Germinal center (tissue), 1 donor: ENCODE results near the gene SPINT1.
"Not testable (repeated sequence)": the region's sequence is repeated elsewhere in the genome, so short reads cannot be mapped to it uniquely, and the experiment has no call there.

Experiments
- DNase-seq: peaks from one replicate; pipeline ENCODE4 v3.0.0; 2012; ENCODE audit warnings: mixed read lengths, low spot score

Gene SPINT1

DNA sequence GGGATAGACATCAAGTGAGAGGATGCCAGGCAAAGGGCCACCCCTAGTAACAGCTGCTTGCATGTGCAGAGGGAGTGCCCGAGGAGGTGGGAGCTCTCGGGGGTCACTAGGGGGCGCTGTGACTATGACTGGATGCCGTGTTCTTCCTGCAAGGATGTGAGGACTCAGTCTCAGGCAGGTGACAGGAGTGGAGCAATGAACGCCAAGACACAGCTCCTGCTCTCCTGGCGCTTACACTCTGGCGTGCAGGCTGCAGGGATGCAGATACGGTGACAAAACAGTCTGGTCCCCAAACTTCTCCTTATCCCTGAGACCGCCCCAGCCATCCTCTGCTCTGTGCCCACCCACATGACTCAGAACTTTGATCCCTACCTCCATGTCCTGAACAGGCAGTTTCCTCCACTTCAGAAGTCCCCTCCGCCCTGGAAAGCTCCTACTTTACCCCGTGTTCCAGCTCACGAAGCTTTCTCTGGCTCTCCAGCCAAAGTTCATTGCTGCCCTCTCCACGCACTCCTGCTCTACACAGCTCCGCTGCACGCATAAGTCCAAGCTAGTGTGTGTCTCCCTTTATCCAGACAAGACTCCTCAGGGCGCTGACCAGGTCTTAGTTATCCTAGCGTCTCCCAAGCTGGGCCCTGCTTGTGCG lies 15.5 kb downstream of the SPINT1 start:
- DNase-seq, result peak; percentile 86

DNA sequence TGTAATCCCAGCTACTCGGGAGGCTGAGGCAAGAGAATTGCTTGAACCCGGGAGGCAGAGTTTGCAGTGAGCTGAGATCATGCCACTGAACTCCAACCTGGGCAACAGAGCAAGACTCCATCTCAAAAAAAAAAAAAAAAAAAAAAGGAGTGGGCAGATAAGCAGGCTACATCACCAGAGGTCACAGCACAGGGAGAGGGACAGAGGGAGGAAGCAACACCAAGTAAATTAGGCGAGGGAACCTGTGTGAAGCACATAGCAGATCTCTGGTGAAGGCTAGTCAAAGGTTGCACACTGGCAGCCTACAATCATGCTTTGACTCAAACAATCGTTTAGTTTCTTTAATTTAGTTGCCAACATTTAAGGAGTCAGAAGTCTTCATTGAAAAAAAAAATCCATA lies 17.3 kb downstream of the SPINT1 start:
- DNase-seq, result not testable (repeated sequence)

GRCh38 chr15:40863660-40864270 lies 19.9 kb downstream of the SPINT1 start:
- DNase-seq, result no peak

GRCh38 chr15:40867199-40867598 lies 23.4 kb downstream of the SPINT1 start:
- DNase-seq, result no peak

DNA sequence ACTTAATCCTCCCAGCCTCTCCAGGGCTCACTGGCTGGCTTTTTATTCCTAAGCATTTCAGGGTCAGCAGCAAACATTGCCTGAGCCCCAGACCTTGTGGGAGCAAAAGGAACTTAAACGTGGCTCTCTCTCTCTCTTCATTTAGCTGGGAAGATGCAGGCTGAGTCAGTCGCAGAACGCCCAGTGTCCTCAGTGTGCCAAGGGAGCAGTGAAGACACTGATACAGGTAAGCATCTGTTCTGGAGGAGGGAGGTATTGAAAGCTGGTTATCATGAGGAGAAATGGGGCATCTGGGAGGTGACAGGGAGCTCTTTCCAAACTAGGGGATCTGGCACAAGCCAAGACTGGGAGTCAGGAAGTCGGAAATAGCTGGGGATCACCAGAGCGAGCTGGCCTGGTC lies 25.8 kb downstream of the SPINT1 start:
- no peak for DNase-seq

- no peak for DNase-seq
Measured at GRCh38 chr15:40870716-40871115, 26.9 kb downstream of the SPINT1 start.

DNA sequence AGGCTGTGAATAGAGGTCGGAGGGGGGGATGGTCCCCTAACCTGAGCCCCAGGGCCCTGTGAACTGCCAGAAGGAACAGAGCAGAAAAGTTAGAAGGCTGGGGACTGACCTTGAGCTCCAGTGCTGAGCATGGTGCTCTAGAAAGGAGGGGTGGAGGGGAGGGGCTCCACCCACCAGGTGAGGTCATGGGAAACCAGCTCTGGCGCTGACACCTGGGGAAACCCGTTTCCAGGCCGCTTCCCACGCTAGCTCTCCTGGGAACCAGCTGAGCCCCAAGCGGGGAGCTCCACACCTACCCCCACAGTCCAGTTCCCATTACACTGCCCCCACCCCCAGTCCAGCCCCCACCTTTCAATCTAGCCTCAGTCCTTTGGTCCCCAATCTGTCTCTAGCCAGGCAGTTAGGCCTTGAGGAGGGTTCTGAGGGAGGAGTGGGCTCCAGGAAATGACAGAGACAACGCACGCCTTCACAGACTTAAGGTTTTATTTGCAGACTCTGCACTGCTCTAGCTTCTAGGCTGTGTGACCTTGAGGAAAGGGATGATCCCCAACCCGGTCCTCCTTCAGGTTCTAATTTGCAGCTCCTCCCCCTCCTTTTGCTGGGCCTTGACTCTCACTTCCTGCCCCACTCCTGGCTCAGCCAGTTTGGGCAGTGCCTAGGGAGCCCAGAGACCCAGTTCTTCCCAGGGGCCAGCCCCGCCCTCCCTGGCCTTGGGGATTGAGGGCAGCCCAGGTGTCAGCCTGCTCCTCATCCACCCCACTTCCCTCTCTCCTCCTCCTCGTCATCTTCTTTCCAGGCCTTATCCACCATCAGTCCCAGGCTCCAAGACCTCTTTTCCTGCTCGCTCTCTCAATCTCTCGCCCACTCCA lies 28.1 kb downstream of the SPINT1 start:
- DNase-seq, result peak; percentile 36

DNA sequence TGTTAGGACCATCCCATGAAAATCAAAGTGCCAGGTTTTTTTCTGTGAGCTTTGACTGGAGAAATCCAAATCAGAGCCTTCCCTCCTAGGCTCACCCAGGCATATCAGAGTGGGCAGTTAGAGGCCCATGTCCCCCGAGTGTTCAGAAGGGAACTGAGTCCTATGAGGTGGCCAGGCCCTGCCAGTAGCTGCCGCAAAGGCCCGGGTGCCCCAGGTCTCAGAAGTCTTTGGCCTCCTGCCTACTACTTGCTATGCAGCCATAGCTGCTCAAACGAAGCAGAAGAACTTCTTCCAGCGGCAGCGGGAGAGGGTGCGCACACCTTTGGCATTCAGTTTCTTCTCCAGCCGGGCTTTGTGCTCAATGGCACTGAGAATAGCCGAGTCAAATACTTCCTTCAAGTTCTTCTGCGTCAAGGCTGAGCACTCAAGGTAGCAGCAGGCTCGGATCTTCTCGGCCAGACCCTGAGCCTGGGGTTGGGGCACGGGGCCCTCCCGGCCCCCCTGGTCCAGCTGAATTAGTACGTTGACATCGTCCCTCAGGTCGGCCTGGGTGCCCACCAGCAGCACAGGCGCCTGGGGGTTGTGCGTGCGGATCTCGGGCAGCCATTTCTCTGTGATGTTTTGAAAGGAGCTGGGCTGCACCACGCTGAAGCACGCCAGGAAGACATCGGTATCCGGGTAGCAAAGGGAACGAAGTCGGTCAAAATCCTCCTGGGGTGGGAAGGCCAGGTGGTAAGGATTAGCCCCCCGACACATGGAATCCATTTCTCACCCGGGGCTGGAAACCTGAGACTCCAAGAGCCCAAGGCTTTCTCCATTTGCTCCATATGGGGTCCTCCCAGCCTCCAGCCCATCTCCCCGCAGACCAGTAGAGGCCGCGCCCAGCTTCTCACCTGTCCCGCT lies 29.2 kb downstream of the SPINT1 start:
- DNase-seq, result no peak

GRCh38 chr15:40873694-40874561 lies 30.1 kb downstream of the SPINT1 start, which contains the start of gene RHOV:
TSS of gene RHOV (minus strand) at chr15:40874234. CDS start at chr15:40874139, 95 bp downstream.
- peak; percentile 81 for DNase-seq

DNA sequence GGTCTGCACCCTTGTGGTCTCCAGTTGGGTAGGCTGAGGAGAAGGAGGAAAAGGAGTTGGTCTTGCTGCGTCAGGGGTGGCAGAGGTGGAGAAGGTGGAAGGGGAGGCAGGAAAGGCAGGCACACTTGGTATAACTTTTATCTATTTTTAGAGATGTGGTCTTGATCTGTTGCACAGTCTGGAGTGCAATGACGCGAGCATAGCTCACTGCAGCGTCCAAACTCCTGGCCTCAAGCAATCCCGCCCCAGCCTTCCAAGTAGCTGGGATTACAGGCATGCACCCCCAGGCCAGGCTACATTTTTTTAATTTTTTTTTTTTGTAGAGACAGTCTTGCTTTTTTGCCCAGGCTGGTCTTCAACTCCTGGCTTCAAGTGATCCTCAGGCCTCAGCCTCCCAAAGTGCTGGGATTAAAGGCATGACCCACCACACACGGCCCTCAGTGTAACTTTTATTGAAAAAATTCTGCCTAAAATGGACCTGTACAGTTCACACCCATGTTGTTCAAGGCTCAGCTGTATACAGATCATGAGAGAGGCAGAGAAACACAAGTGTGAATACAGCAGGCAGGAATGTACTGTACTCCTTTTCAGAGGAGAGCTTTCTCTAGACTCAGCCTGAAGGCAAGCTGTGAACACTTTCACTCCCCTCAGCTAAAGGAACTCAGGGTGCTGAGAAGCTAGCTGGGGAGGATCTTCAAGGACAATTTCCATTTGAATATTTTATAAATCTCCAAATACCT lies 32.3 kb downstream of the SPINT1 start:
- DNase-seq, result no peak

GRCh38 chr15:40877694-40878093 lies 33.8 kb downstream of the SPINT1 start:
- no peak for DNase-seq

DNA sequence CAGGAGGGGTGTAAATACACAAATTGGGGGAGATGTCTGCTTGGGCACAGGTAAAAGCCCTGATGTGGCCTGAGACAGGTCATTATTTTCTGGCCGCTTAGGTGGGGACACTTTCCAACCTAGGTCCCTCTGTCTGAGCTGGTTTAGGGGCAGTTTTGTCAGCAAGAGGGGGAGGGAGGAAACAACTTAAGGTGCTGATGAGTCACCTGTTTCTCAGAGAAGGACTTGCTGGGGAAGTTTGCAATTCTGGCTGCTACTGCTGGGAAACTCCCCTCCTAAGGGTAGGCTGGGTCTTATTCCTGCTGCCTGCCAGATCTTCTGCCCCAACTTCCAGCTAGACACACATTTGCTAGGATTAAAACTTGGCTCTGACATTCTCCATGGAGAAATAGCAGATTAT lies 34.9 kb downstream of the SPINT1 start:
- no peak for DNase-seq

GRCh38 chr15:40879609-40880008 lies 35.8 kb downstream of the SPINT1 start:
- DNase-seq, result no peak

DNA sequence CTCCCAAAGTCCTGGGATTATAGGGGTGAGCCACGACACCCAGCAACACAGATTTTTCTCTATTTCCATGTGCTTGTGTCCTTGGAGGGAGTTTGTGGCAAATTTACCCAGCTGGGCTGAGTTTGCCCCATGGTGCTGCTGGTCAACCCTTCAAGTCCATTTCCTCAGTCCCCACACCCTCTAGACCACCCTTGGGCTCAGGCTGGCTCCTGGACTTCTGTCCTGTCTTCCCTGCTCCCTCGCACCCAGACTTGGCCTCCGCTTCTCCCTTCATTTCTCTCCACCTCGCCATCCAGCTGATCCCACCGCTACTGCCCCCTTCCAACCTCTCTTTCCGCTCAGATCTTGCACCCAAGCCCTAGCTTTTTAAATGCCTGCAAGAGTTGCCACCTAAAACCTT lies 37.5 kb downstream of the SPINT1 start:
- DNase-seq, result no peak

GRCh38 chr15:40886586-40886985 lies 42.7 kb downstream of the SPINT1 start:
- DNase-seq, result no peak

- DNase-seq, result no peak
Measured at GRCh38 chr15:40889112-40889511, 45.3 kb downstream of the SPINT1 start.

DNA sequence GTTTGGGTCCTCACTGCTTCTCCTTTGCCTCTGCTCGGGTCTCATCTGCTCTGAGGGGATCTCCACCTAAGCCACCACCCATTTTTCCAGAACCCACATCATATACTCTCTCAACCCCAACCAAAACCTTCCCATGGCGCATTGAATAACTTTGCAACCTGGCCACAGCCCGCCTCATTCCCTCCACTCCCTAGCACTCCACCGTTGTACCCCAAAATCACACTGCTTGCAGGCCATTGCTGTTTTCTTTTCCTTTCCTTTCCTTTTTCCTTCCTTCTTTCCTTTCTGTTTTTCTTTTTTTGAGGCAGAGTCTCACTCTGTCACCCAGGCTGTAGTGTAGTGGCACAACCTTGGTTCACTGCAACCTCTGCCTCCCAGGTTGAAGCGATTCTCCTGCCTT lies 47.3 kb downstream of the SPINT1 start:
- no peak for DNase-seq

DNA sequence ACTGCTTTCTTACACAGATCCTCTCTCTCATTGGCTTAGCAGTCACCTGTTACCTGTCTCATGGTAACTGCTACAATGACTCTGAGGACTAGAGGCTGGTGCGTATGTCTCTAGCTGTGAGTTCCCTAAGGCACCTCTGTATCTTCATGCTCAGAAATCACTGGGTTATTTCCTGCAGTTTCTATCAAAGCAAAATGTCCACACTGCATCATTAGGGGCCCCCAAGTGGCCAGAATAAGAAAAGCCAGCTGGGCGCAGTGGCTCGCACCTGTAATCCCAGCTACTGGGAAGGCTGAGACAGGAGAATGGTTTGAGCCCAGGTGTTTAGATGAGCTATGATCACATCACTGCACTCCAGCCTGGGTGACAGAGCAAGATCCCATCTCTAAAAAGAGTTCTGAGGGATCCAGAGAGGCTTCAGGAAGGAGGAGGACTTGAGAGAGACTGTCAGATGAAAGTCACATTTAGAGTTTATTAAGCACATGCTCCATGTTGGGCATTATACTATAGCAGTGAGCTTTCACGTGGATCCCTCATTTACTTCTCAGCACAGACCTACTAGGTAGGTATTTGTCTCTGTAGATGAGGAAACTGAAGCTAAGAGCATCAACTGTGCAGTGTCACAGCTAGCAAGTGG lies 48.1 kb downstream of the SPINT1 start:
- DNase-seq, result peak; percentile 52

DNA sequence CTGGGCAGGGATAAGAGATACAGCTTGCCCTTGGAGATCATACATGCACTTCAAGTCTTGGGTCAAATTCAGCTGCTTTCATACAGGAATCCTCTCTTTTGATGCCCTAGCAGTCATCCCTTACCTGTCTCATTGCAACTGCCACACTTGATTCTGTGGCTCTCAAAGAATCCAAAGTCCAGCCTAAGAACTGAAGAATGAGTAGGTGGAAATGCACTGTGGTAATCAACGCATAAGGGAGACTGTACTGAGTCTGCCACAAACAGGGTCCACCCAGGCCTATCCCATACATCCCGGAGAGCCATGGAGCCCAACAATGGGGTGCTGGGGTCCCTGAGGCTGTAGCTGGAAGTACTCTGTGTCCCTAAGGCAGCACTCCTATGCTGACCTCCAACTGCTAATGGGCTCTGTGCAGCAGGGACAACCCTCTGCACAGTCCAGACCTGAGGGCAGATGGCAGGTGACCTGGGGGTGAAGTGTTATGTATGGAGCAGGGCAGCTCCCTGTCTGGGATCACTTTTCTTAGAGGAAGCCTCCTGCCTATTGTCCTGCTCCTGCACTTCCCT lies 48.7 kb downstream of the SPINT1 start:
- no peak for DNase-seq
